ENCODE data around the gene RNF157.

Gene RNF157

DNA sequence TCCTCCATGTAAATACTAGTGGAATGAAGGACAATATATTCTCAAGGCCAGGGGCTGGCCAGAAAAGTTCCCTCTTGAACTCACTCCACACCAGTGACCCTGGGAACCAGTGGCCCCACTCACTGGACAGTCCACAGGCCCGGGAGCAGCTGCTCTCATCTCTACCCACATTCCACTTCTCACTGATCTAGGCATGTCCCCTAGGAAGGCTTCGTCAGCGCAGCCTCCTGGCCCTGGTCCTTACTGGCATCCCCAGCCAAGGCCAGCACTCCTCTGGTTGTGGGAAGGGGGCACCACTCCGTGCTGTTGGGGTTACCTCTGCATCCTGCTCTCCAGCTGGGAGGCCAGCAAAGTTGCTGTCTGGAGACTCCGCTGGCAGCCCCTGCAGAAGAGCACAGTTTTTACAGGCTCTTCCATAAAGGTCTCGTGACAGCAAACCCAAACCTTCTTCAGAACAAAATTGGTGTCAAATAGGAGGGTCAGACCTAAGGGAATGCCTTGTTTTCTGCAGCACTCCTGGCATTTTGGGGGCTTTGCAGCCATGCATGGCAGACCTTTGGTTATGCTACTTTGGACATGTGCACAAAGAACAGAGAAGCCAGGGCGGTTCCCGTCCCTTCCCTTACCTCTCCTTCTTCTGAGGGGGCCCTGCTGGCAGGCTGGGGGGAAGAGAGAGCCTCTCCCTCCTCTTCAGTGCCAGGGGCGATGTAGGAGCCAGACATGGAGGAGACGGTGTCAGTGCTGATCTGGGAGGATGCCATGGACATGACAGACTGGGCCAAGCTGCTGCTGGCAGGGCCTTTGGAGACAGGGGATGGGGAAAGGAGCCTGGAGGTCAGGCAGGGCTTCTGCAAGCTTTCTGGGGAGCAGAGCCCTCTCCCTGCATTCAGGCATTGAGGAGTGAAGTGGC, 85.1 kb downstream of the RNF157 start:
- no peak for DNase-seq

GRCh38 chr17:76154292-76154691, 86.0 kb downstream of the RNF157 start:
- no peak for DNase-seq

- no peak for DNase-seq
Observed at GRCh38 chr17:76153640-76154039, 86.7 kb downstream of the RNF157 start.

DNA sequence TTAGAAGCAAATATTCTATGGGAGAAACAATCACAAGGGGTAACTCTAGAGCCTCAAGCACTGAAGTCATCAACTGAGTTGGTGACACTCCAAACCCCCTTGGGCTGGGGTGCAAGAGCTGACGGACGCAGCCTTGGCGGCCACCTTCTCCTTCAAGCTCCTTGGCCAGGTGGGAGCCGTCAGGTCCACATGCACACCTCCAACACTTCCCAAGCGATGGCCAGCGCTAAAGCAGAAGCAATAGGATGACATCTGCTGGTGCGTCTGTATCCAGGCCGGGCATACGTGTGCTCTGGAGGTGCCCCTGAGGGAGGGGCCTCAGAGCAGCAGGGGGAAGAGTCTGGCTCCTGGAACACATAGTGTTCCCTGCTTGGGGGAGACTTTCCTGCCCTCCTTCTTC, 87.1 kb downstream of the RNF157 start:
- no peak for DNase-seq

GRCh38 chr17:76152591-76152990, 87.7 kb downstream of the RNF157 start:
- no peak for DNase-seq

DNA sequence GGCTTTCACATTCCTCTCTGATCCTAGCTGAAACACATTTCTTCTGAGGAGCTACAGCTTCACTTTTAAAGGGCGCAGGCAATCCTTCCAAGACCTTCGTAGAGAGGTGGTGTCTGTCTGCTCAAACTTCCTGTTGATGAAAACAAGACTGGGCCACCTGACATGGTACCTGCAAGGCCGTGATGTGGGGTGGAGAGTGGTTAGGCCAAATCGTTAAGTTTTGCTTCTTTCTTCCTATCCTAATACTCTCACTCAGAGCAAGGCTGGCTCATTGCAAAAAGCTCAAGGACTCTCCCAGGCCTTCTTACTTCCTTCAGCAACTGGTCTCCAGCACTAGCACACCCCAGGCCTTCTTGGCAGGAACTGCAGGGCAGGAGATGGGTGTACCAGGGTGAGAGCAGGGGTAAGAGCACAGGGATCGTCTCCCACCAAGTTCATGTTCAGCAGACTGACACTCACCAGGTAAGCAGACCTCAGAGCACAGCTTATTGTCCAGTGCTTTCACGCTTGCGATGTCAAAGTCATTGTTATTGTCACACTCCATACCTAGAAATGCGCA, 88.3 kb downstream of the RNF157 start:
- DNase-seq = no peak

DNA sequence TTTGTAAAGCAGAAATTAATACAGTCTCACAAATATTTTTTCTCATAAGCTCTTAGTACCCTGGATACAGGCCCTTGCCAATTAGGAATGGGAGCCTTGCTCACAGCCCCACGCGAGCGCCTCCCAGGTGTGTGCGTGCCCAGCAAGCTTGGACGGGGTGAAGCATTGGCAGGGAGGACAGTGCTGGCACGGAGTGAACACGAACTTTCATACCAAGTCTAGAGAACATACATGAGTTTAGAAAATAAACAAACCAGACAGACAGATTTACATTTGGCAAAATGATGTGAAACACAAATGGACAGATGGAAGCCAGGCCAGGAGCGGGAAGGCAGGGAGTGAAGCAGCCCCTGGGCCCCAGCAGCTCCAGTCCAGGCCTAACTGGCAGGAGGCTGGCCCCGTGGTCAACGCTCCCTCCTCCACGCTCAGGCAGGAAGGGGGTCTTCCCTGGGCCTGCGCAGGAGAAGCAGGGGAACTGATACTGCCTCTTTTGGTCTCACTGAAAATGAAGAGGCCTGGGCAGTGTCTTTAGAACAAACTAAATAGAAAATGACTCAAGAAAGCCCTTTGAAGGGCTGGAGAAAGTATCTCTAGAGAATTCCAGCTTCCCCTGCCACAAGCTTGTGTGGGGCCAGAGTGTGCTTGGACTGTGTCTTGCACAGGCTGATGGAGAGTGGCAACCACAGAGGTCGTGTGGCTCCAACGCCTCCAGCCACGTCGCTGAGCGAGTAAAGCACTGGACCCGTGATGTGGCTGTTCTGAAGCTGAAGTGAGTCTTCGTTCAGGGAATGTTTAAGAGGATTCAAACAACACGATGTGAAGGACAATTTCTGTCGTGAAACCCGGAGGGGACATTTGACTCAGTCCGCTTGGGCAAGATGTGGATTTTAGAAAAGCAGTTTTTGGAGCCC, 89.3 kb downstream of the RNF157 start:
- DNase-seq = no peak

- no peak for DNase-seq
Observed at GRCh38 chr17:76149214-76149613, 91.1 kb downstream of the RNF157 start.

DNA sequence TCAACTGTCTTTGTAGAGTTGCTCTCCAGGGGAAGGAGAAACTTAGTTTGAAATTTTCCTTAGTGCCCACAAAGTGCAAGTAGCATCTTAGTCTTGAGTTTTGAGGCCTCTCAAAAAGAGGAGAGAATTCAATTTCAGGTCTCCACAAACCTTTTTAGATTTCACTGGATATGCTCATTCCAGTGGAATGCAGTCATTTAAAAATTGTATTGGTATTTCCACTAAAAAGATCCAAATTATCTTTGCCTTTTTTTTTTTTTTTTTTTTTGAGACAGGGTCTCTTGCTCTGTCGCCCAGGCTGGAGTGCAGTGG, 92.3 kb downstream of the RNF157 start:
- no peak for DNase-seq

- DNase-seq = no peak
Observed at GRCh38 chr17:76147211-76148014, 92.9 kb downstream of the RNF157 start.

DNA sequence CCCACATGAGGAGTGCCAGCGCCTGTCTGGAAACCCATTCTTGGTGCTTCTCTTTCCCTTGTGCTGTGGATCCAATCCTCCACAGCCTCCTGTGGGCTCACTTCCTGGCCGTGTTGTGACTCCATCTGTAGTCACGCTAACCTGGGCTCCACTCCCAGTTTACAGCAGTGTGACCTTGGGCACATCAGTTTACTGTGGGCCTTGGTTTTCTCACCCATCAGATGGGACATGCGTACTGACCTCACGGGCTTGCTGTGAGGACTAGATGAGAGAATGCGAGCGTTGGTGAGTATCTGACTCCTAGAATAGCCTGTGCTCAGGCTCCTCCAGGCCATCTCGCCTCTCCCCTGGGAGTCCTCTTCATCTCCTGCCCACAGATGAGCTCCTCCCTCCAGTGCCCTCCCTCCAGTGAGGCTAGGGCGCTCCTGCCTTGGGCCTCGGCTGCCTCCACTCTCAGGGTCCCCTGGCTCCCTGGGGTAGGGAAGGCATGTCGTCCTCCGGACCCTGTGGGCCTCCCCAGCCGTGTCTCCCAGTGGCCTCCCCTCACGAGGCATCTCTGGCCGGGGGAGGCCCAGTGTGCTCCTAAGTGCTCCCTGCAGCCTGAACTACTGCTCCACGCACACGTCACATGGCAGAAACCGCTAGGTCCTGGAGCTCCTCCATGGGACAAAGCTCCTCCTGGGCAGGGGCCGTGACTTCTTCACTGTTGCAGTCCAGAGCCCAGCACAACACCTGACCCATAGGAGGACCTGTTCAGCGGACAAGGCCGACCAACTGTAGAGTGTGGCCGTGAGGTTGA, 94.0 kb downstream of the RNF157 start:
- no peak for DNase-seq

- no peak for DNase-seq
Observed at GRCh38 chr17:76145231-76146052, 94.9 kb downstream of the RNF157 start.

DNA sequence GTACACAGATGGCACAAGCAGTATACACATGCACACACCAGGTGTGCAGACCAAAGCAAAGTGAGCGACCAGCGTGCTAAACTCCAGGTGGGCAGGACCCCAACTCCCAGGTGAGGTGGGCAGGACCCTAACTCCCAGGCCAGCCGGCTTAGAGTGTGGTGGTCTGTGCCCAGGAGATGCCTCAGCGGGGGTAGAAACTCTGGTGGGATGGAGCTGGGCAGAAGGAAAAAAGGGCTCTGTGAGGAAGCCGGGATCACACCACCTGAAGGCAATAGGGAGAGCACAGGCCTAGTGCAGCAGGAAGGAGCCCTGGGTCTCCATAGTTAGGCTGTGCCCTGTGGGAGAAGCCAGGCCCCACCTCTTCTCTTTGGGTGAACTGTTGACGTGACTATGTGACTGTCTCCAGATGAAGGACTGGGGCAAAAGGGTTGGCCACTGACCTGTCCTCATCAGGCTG, 97.7 kb downstream of the RNF157 start:
- no peak for DNase-seq

- DNase-seq = no peak
Observed at GRCh38 chr17:76142039-76142584, 98.2 kb downstream of the RNF157 start.

DNA sequence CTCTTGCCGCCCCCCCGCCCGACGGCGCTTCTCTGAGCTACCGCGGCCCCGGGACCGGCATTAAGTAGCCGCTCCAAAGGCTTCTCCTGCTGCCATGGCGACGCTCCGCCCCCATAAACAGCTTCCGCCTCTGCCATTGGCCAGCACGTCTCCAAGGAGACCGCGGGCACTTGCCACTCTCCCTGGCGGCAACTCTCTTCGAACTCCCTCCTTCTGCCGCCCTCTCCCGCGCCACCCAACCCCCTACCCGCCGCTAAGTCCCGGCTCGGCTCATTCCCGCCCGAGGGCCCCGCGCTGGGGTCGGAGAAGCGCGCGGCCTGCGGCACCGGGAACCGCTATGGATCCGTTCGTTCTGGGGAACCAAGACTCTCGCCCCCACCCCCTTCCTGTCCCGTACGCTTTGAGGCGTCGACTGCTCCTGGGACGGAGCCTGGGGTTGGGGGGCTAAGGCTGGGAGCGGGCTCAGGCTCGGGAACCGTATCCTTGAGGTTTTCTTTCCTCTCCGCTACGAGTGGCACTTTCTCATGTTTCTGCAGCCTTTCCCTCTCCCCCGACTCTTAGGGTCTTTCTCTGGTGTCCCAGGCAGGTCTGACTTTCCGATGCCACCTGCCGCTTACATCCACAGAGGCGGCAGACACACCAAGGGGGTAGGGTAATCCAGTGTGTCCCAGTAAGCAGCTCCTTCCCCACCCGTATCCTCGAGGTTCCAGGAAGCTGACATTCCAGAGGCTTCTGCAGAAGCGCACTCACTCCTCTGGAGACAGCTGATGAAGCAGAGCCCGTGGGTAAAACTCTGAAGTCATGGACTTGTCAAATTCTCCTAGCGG, 98.9 kb downstream of the RNF157 start, which contains the start of gene FOXJ1:
FOXJ1 (minus strand) TSS at position 34 of the 827 bp plus-strand sequence. CDS start 850 bp downstream, outside the sequence.
- DNase-seq = peak; percentile 92

GRCh38 chr17:76140661-76141211, 99.6 kb downstream of the RNF157 start:
- no peak for DNase-seq

DNA sequence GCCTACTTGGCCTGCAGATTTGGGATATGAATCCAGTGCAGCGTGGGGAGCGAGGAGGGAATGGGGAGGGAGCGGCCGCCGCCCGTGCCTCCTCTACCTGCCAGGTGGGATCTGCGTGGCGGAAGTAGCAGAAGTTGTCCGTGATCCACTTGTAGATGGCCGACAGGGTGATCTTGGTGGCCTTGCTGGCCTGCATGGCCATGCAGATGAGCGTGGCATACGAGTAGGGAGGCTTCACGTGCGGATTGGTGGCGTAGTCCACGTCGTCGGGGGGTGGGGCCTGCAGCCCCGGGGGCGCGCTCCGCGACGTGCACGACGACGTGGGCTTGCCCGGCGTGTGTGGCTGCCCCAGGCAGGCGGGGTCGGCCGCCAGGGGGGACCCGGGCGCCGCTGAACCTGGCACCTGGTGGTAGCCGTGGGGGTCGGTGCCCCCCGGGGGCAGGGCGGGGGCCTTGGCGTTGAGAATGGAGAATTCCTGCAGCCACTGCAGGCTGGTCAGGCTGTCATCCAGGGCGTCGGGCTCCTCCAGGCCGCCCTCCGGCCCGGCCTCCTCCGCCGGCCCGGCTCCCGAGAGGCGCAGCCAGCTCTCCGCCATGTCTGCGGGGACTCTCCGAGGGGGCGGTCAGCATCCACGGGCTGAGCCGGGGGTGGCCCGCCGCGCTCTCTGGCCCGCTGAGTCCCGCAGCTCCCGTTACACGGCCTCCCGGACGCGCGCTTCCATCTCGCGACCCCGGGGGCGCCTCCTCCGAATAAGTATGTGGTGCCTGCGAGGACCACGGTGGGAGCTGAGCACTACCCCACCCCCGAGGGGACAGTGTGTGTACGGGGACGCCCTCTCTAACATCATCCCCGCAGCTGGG, 100.3 kb downstream of the RNF157 start:
- no peak for DNase-seq

Measured in RPMI8226 (cell line).